Astrocyte of the spinal cord (primary cell): ENCODE results near the gene DHX34.
"Not testable (repeated sequence)": the region's sequence is repeated elsewhere in the genome, so short reads cannot be mapped to it uniquely, and the experiment has no call there.

Experiments
- DNase-seq: peaks from one replicate; pipeline ENCODE4 v3.0.0; 2011; ENCODE audit warnings: low read depth, low spot score
- H3K4me3 ChIP-seq: 2 replicates; pipeline ENCODE4 v1.5.1; 2011; ENCODE audit warnings: low read depth, mild to moderate bottlenecking, low read length, moderate library complexity
- CTCF ChIP-seq: IDR thresholded peaks from 2 replicates; pipeline ENCODE4 v1.5.1; 2012; ENCODE audit warnings: low read depth, mild to moderate bottlenecking, low read length, inconsistent platforms
- in situ Hi-C: cut with HindIII; loops from 2 replicates; pipeline ENCODE4 v1.10.0; 2017; ENCODE audit warnings: low sequenced_read_pairs

Gene DHX34

GRCh38 chr19:47377801-47378200, 28.7 kb downstream of the DHX34 start:
- no peak for TF ChIP-seq CTCF
- in situ Hi-C loops, result no loop called here
- no peak overlapping the region for H3K4me3 ChIP-seq
- no peak for DNase-seq

- in situ Hi-C loops, result no loop called here
- TF ChIP-seq CTCF, result no peak
- no peak for DNase-seq
- no peak overlapping the region for H3K4me3 ChIP-seq
These were observed 29.1 kb downstream of the DHX34 start for GRCh38 chr19:47378246-47378645.

GRCh38 chr19:47379381-47379938, 30.3 kb downstream of the DHX34 start:
- TF ChIP-seq CTCF, result no peak
- H3K4me3 ChIP-seq, result no peak overlapping the region
- no peak for DNase-seq
- in situ Hi-C loops, result no loop called here

GRCh38 chr19:47380559-47380958, 31.4 kb downstream of the DHX34 start:
- DNase-seq, result no peak
- no peak overlapping the region for H3K4me3 ChIP-seq
- no peak for TF ChIP-seq CTCF
- in situ Hi-C loops, result no loop called here

- H3K4me3 ChIP-seq, result no peak overlapping the region
- in situ Hi-C loops, result no loop called here
- no peak for TF ChIP-seq CTCF
- DNase-seq, result no peak
These were observed 32.0 kb downstream of the DHX34 start for GRCh38 chr19:47381121-47381520.

GRCh38 chr19:47381653-47382279, 32.7 kb downstream of the DHX34 start:
- H3K4me3 ChIP-seq, result no peak overlapping the region
- in situ Hi-C loops, result no loop called here
- no peak for DNase-seq
- no peak for TF ChIP-seq CTCF

GRCh38 chr19:47383890-47384289, 34.8 kb downstream of the DHX34 start:
- in situ Hi-C loops, H3K4me3 ChIP-seq, DNase-seq: not testable (repeated sequence)

GRCh38 chr19:47384533-47384932, 35.4 kb downstream of the DHX34 start:
- in situ Hi-C loops, H3K4me3 ChIP-seq, DNase-seq: not testable (repeated sequence)

- DNase-seq, in situ Hi-C loops, H3K4me3 ChIP-seq: not testable (repeated sequence)
These were observed 37.5 kb downstream of the DHX34 start for GRCh38 chr19:47386582-47386981.

GRCh38 chr19:47387623-47388022, 38.5 kb downstream of the DHX34 start:
- in situ Hi-C loops, H3K4me3 ChIP-seq, DNase-seq: not testable (repeated sequence)

GRCh38 chr19:47388721-47389120, 39.6 kb downstream of the DHX34 start:
- in situ Hi-C loops, H3K4me3 ChIP-seq, DNase-seq: not testable (repeated sequence)
